ENCODE measurements around the gene DNALI1.

- TF ChIP-seq POLR2A (IDR thresholded peaks at IDR 0.05) (no peak), POLR2AphosphoS5 (IDR thresholded peaks at IDR 0.05) (no peak)
Measured at GRCh38 chr1:37606481-37607263, 49.9 kb downstream of the DNALI1 start.
